Transverse colon (tissue), 4 donors: ENCODE data around the gene LRP3.

ENCODE experiments used
- CTCF ChIP-seq, 5 experiments: fragments of 200-600 bp in 3 of 5; fragments of 450-650 bp in 2 of 5; sonication (generic) in 3 of 5; IDR thresholded peaks; 1 replicate in 2 of 5; 2 replicates in 3 of 5; pipeline ENCODE4 v1.5.1; 2016 to 2017; ENCODE audit warnings: antibody characterized with exemption in 5 of 5, inconsistent platforms in 3 of 5, mild to moderate bottlenecking in 2 of 5, moderate library complexity in 1 of 5
- EP300 ChIP-seq: sonication (generic); formaldehyde crosslinking; IDR thresholded peaks from one replicate; pipeline ENCODE4 v1.6.1; 2017; ENCODE audit warnings: antibody characterized with exemption, low read depth
- POLR2A ChIP-seq: fragments of 450-650 bp; IDR thresholded peaks from one replicate; pipeline ENCODE4 v1.6.1; 2016; ENCODE audit warnings: antibody characterized with exemption, mild to moderate bottlenecking, moderate library complexity
- POLR2AphosphoS5 ChIP-seq, 3 donors: sonication (generic); formaldehyde crosslinking; IDR thresholded peaks; one replicate each; pipeline ENCODE4 v1.6.1; 2016; ENCODE audit warnings: antibody characterized with exemption in 3 of 3

- no peak for TF ChIP-seq POLR2A
- no peak for TF ChIP-seq CTCF (IDR thresholded peaks at IDR 0.05)
- no peak for TF ChIP-seq POLR2AphosphoS5 (IDR thresholded peaks at IDR 0.05)
- no peak for TF ChIP-seq EP300
Observed at GRCh38 chr19:33241091-33241529, 47.0 kb downstream of the LRP3 start.
